IMR-90 (cell line): Measurements from ENCODE around the gene PALLD. TPM values are rescaled to one million over a fixed set of nuclear protein-coding genes. Genes with fewer than 3 reads are reported as not detected.
A peak's percentile ranks its signal among the peaks of the same experiment; 100 is the strongest.

Source experiments
- ATAC-seq: fragments of 200-7000 bp; cut with Tn5 transposase; 2 replicates; pipeline ENCODE4 v1.9.1; 2020; ENCODE audit warnings: low read depth, mild to moderate bottlenecking, moderate library complexity
- BruUV-seq: library from RNA; stranded (reverse); fragments of 400-500 nt; replicated peaks from 2 replicates; lab custom pipeline; 2021; lab: Mats Ljungman, UMichigan
- CTCF ChIA-PET: fragments of 300-600 bp; formaldehyde crosslinking; extraction: SDS; loops from one replicate; lab custom pipeline; 2021; ENCODE audit warnings: antibody characterized with exemption; lab: Yijun Ruan, JAX
- POLR2A ChIA-PET: fragments of 300-600 bp; sonication (Branson Sonifier 250); formaldehyde crosslinking; loops from one replicate; lab custom pipeline; 2022; ENCODE audit warnings: antibody characterized with exemption; ENCODE audit not compliant: unreplicated experiment; lab: Charles Lee
- DNase-seq: peaks from one replicate; pipeline ENCODE4 v3.0.0; 2013
- H2AFZ ChIP-seq: replicated peaks from 2 replicates; pipeline ENCODE3; 2013; ENCODE audit warnings: low read length, mild to moderate bottlenecking; ENCODE audit not compliant: poor library complexity
- H2AK5ac ChIP-seq: 2 replicates; pipeline ENCODE4 v1.6.1; 2013; ENCODE audit warnings: low read depth, low read length, inconsistent platforms
- H2AK9ac ChIP-seq: replicated peaks from 2 replicates; pipeline ENCODE3; 2013; ENCODE audit warnings: mild to moderate bottlenecking, low read depth, low read length, moderate library complexity; ENCODE audit not compliant: poor library complexity
- H2BK120ac ChIP-seq: 2 replicates; pipeline ENCODE4 v1.6.1; 2013; ENCODE audit warnings: low read depth, low read length, inconsistent platforms
- H2BK15ac ChIP-seq: 3 replicates; pipeline ENCODE4 v1.6.1; 2013; ENCODE audit warnings: low read depth, low read length, inconsistent platforms
- H2BK20ac ChIP-seq: 2 replicates; pipeline ENCODE4 v1.6.1; 2013; ENCODE audit warnings: low read depth, mild to moderate bottlenecking, inconsistent platforms, low read length, moderate library complexity
- H2BK5ac ChIP-seq: 2 replicates; pipeline ENCODE4 v1.6.1; 2013; ENCODE audit warnings: mild to moderate bottlenecking, low read depth, low read length, inconsistent platforms; ENCODE audit not compliant: poor library complexity, severe bottlenecking
- H3K14ac ChIP-seq: replicated peaks from 2 replicates; pipeline ENCODE4 v1.6.1; 2013; ENCODE audit warnings: low read depth, low read length, inconsistent platforms
- H3K18ac ChIP-seq: 2 replicates; pipeline ENCODE4 v1.6.1; 2013; ENCODE audit warnings: low read depth, low read length, control low read depth
- H3K23ac ChIP-seq: 2 replicates; pipeline ENCODE4 v1.6.1; 2013; ENCODE audit warnings: low read depth, low read length, inconsistent platforms
- H3K27ac ChIP-seq: 2 replicates; pipeline ENCODE4 v1.5.1; 2013; ENCODE audit warnings: mild to moderate bottlenecking, control low read depth, low read length; ENCODE audit not compliant: insufficient read depth
- H3K27me3 ChIP-seq: 2 replicates; pipeline ENCODE4 v1.6.1; 2013; ENCODE audit warnings: low read length; ENCODE audit not compliant: control insufficient read depth, insufficient read depth
- H3K36me3 ChIP-seq: 2 replicates; pipeline ENCODE4 v1.6.1; 2013; ENCODE audit warnings: low read length, mixed read lengths; ENCODE audit not compliant: control insufficient read depth, insufficient read depth
- H3K4ac ChIP-seq: 2 replicates; pipeline ENCODE4 v1.6.1; 2013; ENCODE audit warnings: low read depth, low read length, inconsistent platforms
- H3K4me1 ChIP-seq: 2 replicates; pipeline ENCODE4 v1.6.1; 2013; ENCODE audit warnings: low read length, mixed read lengths; ENCODE audit not compliant: control insufficient read depth, insufficient read depth
- H3K4me2 ChIP-seq: 2 replicates; pipeline ENCODE4 v1.6.1; 2013; ENCODE audit warnings: low read depth, mild to moderate bottlenecking, control low read depth, low read length, moderate library complexity
- H3K4me3 ChIP-seq: 2 replicates; pipeline ENCODE4 v1.5.1; 2013; ENCODE audit warnings: low read depth, mild to moderate bottlenecking, control low read depth, low read length, moderate library complexity; ENCODE audit not compliant: insufficient read depth
- H3K56ac ChIP-seq: 2 replicates; pipeline ENCODE4 v1.6.1; 2013; ENCODE audit warnings: low read length, inconsistent platforms; ENCODE audit not compliant: insufficient read depth; ENCODE audit errors: extremely low read depth
- H3K79me1 ChIP-seq, 2 experiments: 2 replicates each; pipeline ENCODE4 v1.6.1; 2013; ENCODE audit warnings: low read length in 2 of 2, inconsistent platforms in 1 of 2, low read depth in 1 of 2
- H3K9ac ChIP-seq: 2 replicates; pipeline ENCODE4 v1.6.1; 2013; ENCODE audit warnings: low read depth, low read length, control low read depth
- H3K9me1 ChIP-seq: 2 replicates; pipeline ENCODE4 v1.6.1; 2013; ENCODE audit warnings: low read length, inconsistent platforms; ENCODE audit not compliant: insufficient read depth
- H3K9me3 ChIP-seq: 2 replicates; pipeline ENCODE4 v1.6.1; 2013; ENCODE audit warnings: low read length; ENCODE audit not compliant: control insufficient read depth, insufficient read depth
- H4K20me1 ChIP-seq: 2 replicates; pipeline ENCODE4 v1.6.1; 2013; ENCODE audit warnings: low read length, inconsistent platforms; ENCODE audit not compliant: insufficient read depth
- H4K5ac ChIP-seq: 2 replicates; pipeline ENCODE4 v1.6.1; 2013; ENCODE audit warnings: mild to moderate bottlenecking, low read depth, low read length, control low read depth
- H4K8ac ChIP-seq, 2 experiments: 2 replicates each; pipeline ENCODE4 v1.6.1; 2013; ENCODE audit warnings: low read depth in 2 of 2, low read length in 2 of 2, control low read depth in 1 of 2, inconsistent platforms in 1 of 2
- H4K91ac ChIP-seq: 2 replicates; pipeline ENCODE4 v1.6.1; 2013; ENCODE audit warnings: low read depth, low read length, inconsistent platforms; ENCODE audit not compliant: insufficient read depth
- CEBPB ChIP-seq: IDR thresholded peaks from 2 replicates; pipeline ENCODE4 v1.6.1; 2012; ENCODE audit warnings: low read depth, low read length, improper control_type of control experiment
- MXI1 ChIP-seq: IDR thresholded peaks from 2 replicates; pipeline ENCODE4 v1.6.1; 2012; ENCODE audit warnings: low read depth, mild to moderate bottlenecking, low read length, moderate library complexity, borderline replicate concordance
- NFE2L2 ChIP-seq: fragments of 150-350 bp; IDR thresholded peaks from 2 replicates; pipeline ENCODE4 v1.6.1; 2016; ENCODE audit warnings: low read depth, mild to moderate bottlenecking, low read length
- WGBS, 2 experiments: methylation state at CpG; one replicate each; pipeline versions ENCODE4 v1.1.5 to v1.1.7; 2013; ENCODE audit warnings: missing lambda C conversion rate in 2 of 2; ENCODE audit not compliant: insufficient read length in 1 of 2; ENCODE audit errors: extremely low coverage in 2 of 2; 5-methylcytosine and 5-hydroxymethylcytosine counted together
- dilution Hi-C: fragments of 300-500 bp; cut with HindIII; formaldehyde crosslinking; loops from one replicate; pipeline ENCODE4 v1.14.3; 2018; ENCODE audit warnings: low sequenced_read_pairs; ENCODE audit not compliant: unreplicated experiment
- in situ Hi-C: fragments of 300-500 bp; cut with MboI; formaldehyde crosslinking; loops from 3 replicates; pipeline ENCODE4 v1.14.3; 2019; ENCODE audit warnings: low sequenced_read_pairs, inconsistent platforms, mixed read lengths
- intact Hi-C: fragments of 100-400 bp; cut with micrococcal nuclease; formaldehyde crosslinking; loops from 2 replicates; pipeline ENCODE4 v1.10.0; 2022
- polyA plus RNA-seq, 3 experiments: library from polyadenylated mRNA; depleted of rRNA; stranded (reverse); fragments of >200 nt; gene quantifications; 2 replicates each; pipeline ENCODE4 v1.2.3, GENCODE V29; 2012; ENCODE audit warnings: low replicate concordance in 1 of 3
- total RNA-seq: library from RNA; depleted of rRNA; stranded (reverse); fragments of >200 nt; gene quantifications from 2 replicates; pipeline ENCODE4 v1.2.3, GENCODE V29; 2012

PALLD gene
- total and polyA plus RNA-seq, 2 of the 4 experiments (the other 2 are of a cell fraction) = 91.0 to 91.9 TPM

- POLR2A ChIA-PET = no interaction called here
- peak overlapping the region; percentile 76; the same call in 1 of the 2 replicates for H3K18ac ChIP-seq
- peak overlapping the region; percentile 84; the same call in 1 of the 2 replicates for H4K91ac ChIP-seq
- intact Hi-C loops = loop anchor here (5.0 kb wide), 2 partner anchors 230 to 405 kb away; no protein-coding TSS in a partner anchor
- 0 out of 2 replicates have a peak overlapping the region, but pooled peaks have one; percentile 1 for H3K4me2 ChIP-seq
- no peak overlapping the region for H3K9ac ChIP-seq
- H3K79me1 ChIP-seq = peaks cover 0 to 3% of the 10 kb centered on the region in 2 experiments; a peak in 1 of 4 replicates
- peak overlapping the region in 1 of 2 experiments; percentile 63; a peak in 2 of 4 replicates for H4K8ac ChIP-seq
- H3K27me3 ChIP-seq = no peaks in the 10 kb centered on the region
- H2BK120ac ChIP-seq = peak overlapping the region; percentile 77
- dilution Hi-C loops = no loop called here
- H4K5ac ChIP-seq = no peak overlapping the region
- WGBS, 2 experiments = 67% methylated on average over 2 of the region's 5 CpGs; no CpG with 5 or more reads in 1 of the 2 experiments
- H2BK15ac ChIP-seq = peak overlapping the region; percentile 48; the same call in 2 of the 3 replicates
- H3K27ac ChIP-seq = no peak overlapping the region
- H3K9me1 ChIP-seq = peaks cover 11% of the 10 kb centered on the region
- H2AFZ ChIP-seq = no peak overlapping the region
- TF ChIP-seq NFE2L2 = no peak
- no peak for TF ChIP-seq MXI1
- no peak for TF ChIP-seq CEBPB
- no peak overlapping the region for H3K4me3 ChIP-seq
- peak overlapping the region; percentile 0; the same call in 1 of the 2 replicates for H2AK5ac ChIP-seq
- no peak for DNase-seq
- H3K4me1 ChIP-seq = peaks cover 18% of the 10 kb centered on the region
- H3K4ac ChIP-seq = peak overlapping the region; percentile 77
- no peak overlapping the region for H2BK5ac ChIP-seq
- H3K56ac ChIP-seq = no peak overlapping the region
- peak overlapping the region; percentile 60 for H2BK20ac ChIP-seq
- H3K23ac ChIP-seq = no peak overlapping the region
- H3K36me3 ChIP-seq = no peaks in the 10 kb centered on the region
- peak overlapping the region; percentile 35; the same call in 1 of the 2 replicates for H3K14ac ChIP-seq
- in situ Hi-C loops = no loop called here
- no peaks in the 10 kb centered on the region for H4K20me1 ChIP-seq
- peak; percentile 9; the same call in 1 of the 2 replicates for ATAC-seq
- H3K9me3 ChIP-seq = no peaks in the 10 kb centered on the region
- H2AK9ac ChIP-seq = no peak overlapping the region
- no TSS peak for BruUV-seq
- CTCF ChIA-PET = interaction anchor here (0.7 to 2.2 kb wide), 7 partner anchors 21 to 322 kb away, joined by 3 to 8 read pairs (median 5); no protein-coding TSS in a partner anchor
These were observed 90.1 kb downstream of the PALLD start for GRCh38 chr4:168586926-168587325.
